GM23248 (cell line): ENCODE results near the gene TSPAN16. TPM values are rescaled to one million over a fixed set of nuclear protein-coding genes. Genes with fewer than 3 reads are reported as not detected.

Experiments used
- DNase-seq: peaks from one replicate; pipeline ENCODE4 v3.0.0-alpha.2; 2015
- H2AFZ ChIP-seq: fragments of 200-600 bp; sonication (generic); 2 replicates; pipeline ENCODE4 v1.6.1; 2016; ENCODE audit warnings: antibody characterized with exemption
- H3F3A ChIP-seq: fragments of 200-600 bp; sonication (generic); 2 replicates; pipeline ENCODE4 v1.6.1; 2016; ENCODE audit warnings: mild to moderate bottlenecking, antibody characterized with exemption, mixed run types; ENCODE audit not compliant: insufficient read depth
- H3K27ac ChIP-seq: fragments of 200-600 bp; sonication (generic); 2 replicates; pipeline ENCODE4 v1.5.1; 2016; ENCODE audit warnings: mild to moderate bottlenecking
- H3K27me3 ChIP-seq: fragments of 200-600 bp; sonication (generic); replicated peaks from 2 replicates; pipeline ENCODE4 v1.6.1; 2016; ENCODE audit warnings: mild to moderate bottlenecking; ENCODE audit not compliant: insufficient read depth
- H3K36me3 ChIP-seq: fragments of 200-600 bp; sonication (generic); 2 replicates; pipeline ENCODE4 v1.6.1; 2016; ENCODE audit warnings: low read depth, mild to moderate bottlenecking
- H3K4me1 ChIP-seq: fragments of 200-600 bp; sonication (generic); 2 replicates; pipeline ENCODE4 v1.6.1; 2016; ENCODE audit warnings: mild to moderate bottlenecking; ENCODE audit not compliant: insufficient read depth
- H3K4me2 ChIP-seq: fragments of 200-600 bp; sonication (generic); one replicate; pipeline ENCODE4 v1.6.1; 2016; ENCODE audit warnings: mild to moderate bottlenecking; ENCODE audit not compliant: unreplicated experiment
- H3K4me3 ChIP-seq: fragments of 200-600 bp; sonication (generic); 2 replicates; pipeline ENCODE4 v1.5.1; 2016; ENCODE audit warnings: mild to moderate bottlenecking
- H3K79me2 ChIP-seq: fragments of 200-600 bp; sonication (generic); 2 replicates; pipeline ENCODE4 v1.6.1; 2016; ENCODE audit warnings: mild to moderate bottlenecking; ENCODE audit not compliant: insufficient read depth
- H3K9ac ChIP-seq: fragments of 200-600 bp; sonication (generic); 2 replicates; pipeline ENCODE4 v1.6.1; 2016; ENCODE audit warnings: mild to moderate bottlenecking
- H3K9me2 ChIP-seq: fragments of 200-600 bp; sonication (generic); 2 replicates; pipeline ENCODE4 v1.6.1; 2016; ENCODE audit warnings: mixed run types, mild to moderate bottlenecking, moderate library complexity; ENCODE audit not compliant: insufficient read depth
- H3K9me3 ChIP-seq: fragments of 200-600 bp; sonication (generic); one replicate; pipeline ENCODE4 v1.6.1; 2017; ENCODE audit warnings: low read depth
- H4K20me1 ChIP-seq: fragments of 200-600 bp; sonication (generic); 2 replicates; pipeline ENCODE4 v1.6.0; 2016; ENCODE audit not compliant: insufficient read depth
- EZH2 ChIP-seq: fragments of 200-600 bp; sonication (generic); IDR thresholded peaks from 2 replicates; pipeline ENCODE4 v1.6.1; 2018; ENCODE audit warnings: antibody characterized with exemption, mild to moderate bottlenecking; ENCODE audit not compliant: insufficient read depth, poor library complexity, severe bottlenecking
- EZH2phosphoT487 ChIP-seq: fragments of 200-600 bp; sonication (generic); IDR thresholded peaks from 2 replicates; pipeline ENCODE4 v1.6.1; 2018; ENCODE audit warnings: antibody characterized with exemption, moderate library complexity, mild to moderate bottlenecking, low read depth; ENCODE audit not compliant: insufficient read depth
- WGBS, 2 experiments: methylation state at CpG; one replicate each; pipeline ENCODE4 v1.1.6; 2015 to 2017; ENCODE audit warnings: low lambda C conversion rate in 2 of 2, low coverage in 1 of 2; ENCODE audit errors: missing lambda C conversion rate in 2 of 2; 5-methylcytosine and 5-hydroxymethylcytosine counted together
- in situ Hi-C: fragments of 300-500 bp; cut with MboI; formaldehyde crosslinking; loops from 2 replicates; pipeline ENCODE4 v1.15.0; 2020
- polyA plus RNA-seq: library from polyadenylated mRNA; unstranded; fragments of >200 nt; fragmentation: Nextera tagmentation; extraction: Ambion mirVana; gene quantifications from 2 replicates; pipeline ENCODE4 v1.2.1, GENCODE V29; 2016
- total RNA-seq: library from RNA; depleted of rRNA; stranded (reverse); fragments of >200 nt; shearing (Covaris generic); gene quantifications from 2 replicates; pipeline ENCODE4 v1.2.3, GENCODE V29; 2014

The TSPAN16 gene
- total and polyA plus RNA-seq, 2 experiments from 2014 or later: not detected

- 75 to 81% methylated on average over 5 of the region's 5 CpGs for WGBS, 2 experiments
- Histone ChIP-seq H3F3A (no peaks in the 10 kb centered on the region), H3K4me3 (no peak overlapping the region), H3K79me2 (no peaks in the 10 kb centered on the region), H4K20me1 (no peaks in the 10 kb centered on the region), H3K4me2 (no peak overlapping the region), H3K27ac (no peak overlapping the region), H3K9me3 (no peaks in the 10 kb centered on the region), H3K9me2 (no peaks in the 10 kb centered on the region), H2AFZ (no peak overlapping the region), H3K27me3 (peaks cover 9% of the 10 kb centered on the region; the same call in 1 of the 2 replicates), H3K4me1 (no peaks in the 10 kb centered on the region), H3K36me3 (no peaks in the 10 kb centered on the region), H3K9ac (no peak overlapping the region)
- DNase-seq: no peak
- TF ChIP-seq EZH2phosphoT487: no peak
- no peak for TF ChIP-seq EZH2
- in situ Hi-C loops: loop anchor here (25.0 kb wide), 1 partner anchor 183 kb away; no protein-coding TSS in a partner anchor
Measured at GRCh38 chr19:11279505-11280236, 16.3 kb upstream of the TSPAN16 start.

- Histone ChIP-seq H3K4me2 (no peak overlapping the region), H3K4me1 (0 out of 2 replicates have a peak, but pooled peaks cover 4% of the 10 kb centered on the region), H3K9ac (no peak overlapping the region), H2AFZ (no peak overlapping the region), H3K27ac (no peak overlapping the region), H3K9me3 (no peaks in the 10 kb centered on the region), H4K20me1 (no peaks in the 10 kb centered on the region), H3K4me3 (no peak overlapping the region), H3F3A (no peaks in the 10 kb centered on the region), H3K36me3 (no peaks in the 10 kb centered on the region), H3K9me2 (no peaks in the 10 kb centered on the region), H3K79me2 (no peaks in the 10 kb centered on the region), H3K27me3 (peaks cover 9% of the 10 kb centered on the region; the same call in 1 of the 2 replicates)
- in situ Hi-C loops: loop anchor here (25.0 kb wide), 1 partner anchor 181 kb away; no protein-coding TSS in a partner anchor
- TF ChIP-seq EZH2phosphoT487: no peak
- no peak for TF ChIP-seq EZH2
- WGBS, 2 experiments: 47 to 49% methylated on average over 11 of the region's 11 CpGs
- DNase-seq: no peak
Measured at GRCh38 chr19:11281356-11282049, 14.5 kb upstream of the TSPAN16 start.

DNA sequence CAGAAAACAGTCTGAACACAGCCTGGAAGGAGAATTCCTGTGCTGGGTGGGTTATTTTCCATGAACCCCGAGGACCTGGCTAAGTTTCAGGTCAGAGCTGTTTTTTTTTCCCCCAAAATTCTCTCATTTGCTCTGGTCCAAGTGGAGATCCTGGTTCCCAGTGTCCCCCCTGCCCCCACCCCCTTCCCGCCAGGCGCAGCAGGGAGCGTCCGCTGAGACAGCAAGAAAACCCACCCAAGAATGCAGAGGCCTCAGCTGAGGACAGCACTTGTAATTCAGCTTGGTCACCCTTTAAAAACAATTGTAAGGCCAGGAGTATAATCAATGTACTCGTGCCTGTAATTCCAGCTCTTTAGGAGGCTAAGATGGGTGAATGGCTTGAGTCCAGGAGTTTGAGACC, 11.4 kb upstream of the TSPAN16 start:
- H4K20me1 ChIP-seq: no peaks in the 10 kb centered on the region
- H3K9me3 ChIP-seq: no peaks in the 10 kb centered on the region
- in situ Hi-C loops: loop anchor here (25.0 kb wide), 1 partner anchor 178 kb away; no protein-coding TSS in a partner anchor
- H3K4me3 ChIP-seq: no peak overlapping the region
- peaks cover 11% of the 10 kb centered on the region; the same call in 1 of the 2 replicates for H3K4me1 ChIP-seq
- no peak overlapping the region for H3K4me2 ChIP-seq
- H3F3A ChIP-seq: no peaks in the 10 kb centered on the region
- no peaks in the 10 kb centered on the region for H3K36me3 ChIP-seq
- DNase-seq: no peak
- no peak overlapping the region for H3K9ac ChIP-seq
- peaks cover 2% of the 10 kb centered on the region; the same call in 1 of the 2 replicates for H3K27me3 ChIP-seq
- H3K79me2 ChIP-seq: no peaks in the 10 kb centered on the region
- no peak overlapping the region for H2AFZ ChIP-seq
- no peaks in the 10 kb centered on the region for H3K9me2 ChIP-seq
- WGBS, 2 experiments: 71 to 77% methylated on average over 6 of the region's 6 CpGs
- no peak overlapping the region for H3K27ac ChIP-seq
- TF ChIP-seq EZH2: no peak
- no peak for TF ChIP-seq EZH2phosphoT487

DNA sequence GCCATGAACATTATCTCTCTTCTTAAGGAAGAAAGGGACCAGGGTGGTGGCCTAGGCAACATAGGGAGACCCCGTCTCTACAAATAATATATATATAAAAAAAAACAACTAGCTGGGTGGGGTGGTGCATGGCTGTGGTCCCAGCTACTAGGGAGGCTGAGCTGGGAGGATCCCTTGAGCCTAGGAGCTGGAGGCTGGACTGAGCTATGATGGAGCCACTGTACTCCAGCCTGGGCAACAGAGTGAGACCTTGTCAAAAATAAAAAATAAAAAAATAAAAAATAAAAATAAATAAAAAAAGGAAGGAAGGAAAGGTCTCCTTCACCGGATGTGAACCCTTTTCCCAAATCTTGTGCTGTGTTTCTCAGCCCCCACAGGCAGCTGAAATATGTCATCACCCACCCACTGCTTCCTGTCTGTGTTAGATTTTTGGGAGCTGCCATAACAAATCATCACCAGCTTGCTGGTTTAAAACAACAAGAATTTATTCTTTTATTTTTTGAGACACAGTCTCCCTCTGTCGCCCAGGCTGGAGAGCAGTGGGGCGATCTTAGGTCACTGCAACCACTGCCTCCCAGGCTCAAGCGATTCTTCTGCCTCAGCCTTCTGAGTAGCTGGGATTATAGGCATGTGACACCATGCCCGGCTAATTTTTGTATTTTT, 9.5 kb upstream of the TSPAN16 start:
- DNase-seq: peak; percentile 49
- no peak overlapping the region for H3K9ac ChIP-seq
- peak overlapping the region; percentile 48 for H2AFZ ChIP-seq
- no peaks in the 10 kb centered on the region for H3K79me2 ChIP-seq
- H3K9me3 ChIP-seq: no peaks in the 10 kb centered on the region
- in situ Hi-C loops: loop anchor here (25.0 kb wide), 1 partner anchor 176 kb away; no protein-coding TSS in a partner anchor
- no peaks in the 10 kb centered on the region for H3K36me3 ChIP-seq
- peak overlapping the region; percentile 17 for H3K4me2 ChIP-seq
- H3K9me2 ChIP-seq: no peaks in the 10 kb centered on the region
- H3K4me1 ChIP-seq: peaks cover 11% of the 10 kb centered on the region; the same call in 1 of the 2 replicates
- H4K20me1 ChIP-seq: no peaks in the 10 kb centered on the region
- no peak overlapping the region for H3K27ac ChIP-seq
- no peak for TF ChIP-seq EZH2phosphoT487
- TF ChIP-seq EZH2: no peak
- H3F3A ChIP-seq: no peaks in the 10 kb centered on the region
- H3K27me3 ChIP-seq: no peaks in the 10 kb centered on the region
- WGBS, 2 experiments: 28 to 31% methylated on average over 6 of the region's 6 CpGs
- no peak overlapping the region for H3K4me3 ChIP-seq
